Endodermal cell (in vitro differentiated cells): Measurements from ENCODE around the gene AKAP5. TPM values are rescaled to one million over a fixed set of nuclear protein-coding genes. Genes with fewer than 3 reads are reported as not detected.

Source experiments
- DNase-seq: peaks from one replicate; pipeline ENCODE4 v3.0.0-alpha.2; 2017
- H3K27ac ChIP-seq: 2 replicates; pipeline ENCODE4 v1.5.1; 2013; ENCODE audit warnings: mild to moderate bottlenecking, low read depth, low read length, moderate library complexity
- H3K27me3 ChIP-seq: 2 replicates; pipeline ENCODE4 v1.6.1; 2013; ENCODE audit warnings: mild to moderate bottlenecking, low read length, moderate library complexity; ENCODE audit not compliant: insufficient read depth, control insufficient read depth, poor library complexity, severe bottlenecking
- H3K36me3 ChIP-seq: 2 replicates; pipeline ENCODE4 v1.7.0; 2013; ENCODE audit warnings: mild to moderate bottlenecking, low read length, moderate library complexity; ENCODE audit not compliant: control insufficient read depth, insufficient read depth
- H3K4me1 ChIP-seq: one replicate; pipeline ENCODE4 v1.7.0; 2013; ENCODE audit warnings: low read length; ENCODE audit not compliant: control insufficient read depth, insufficient read depth
- H3K4me3 ChIP-seq: 2 replicates; pipeline ENCODE4 v1.5.1; 2013; ENCODE audit warnings: mild to moderate bottlenecking, low read length, moderate library complexity
- H3K9ac ChIP-seq: 2 replicates; pipeline ENCODE4 v1.6.1; 2013; ENCODE audit warnings: mild to moderate bottlenecking, low read length, moderate library complexity; ENCODE audit not compliant: poor library complexity, severe bottlenecking; ENCODE audit errors: extremely low read depth
- H3K9me3 ChIP-seq: 2 replicates; pipeline ENCODE4 v1.6.1; 2013; ENCODE audit warnings: mild to moderate bottlenecking, low read length, moderate library complexity; ENCODE audit not compliant: control insufficient read depth
- H3K27ac Mint-ChIP-seq: 2 replicates; pipeline ENCODE4 v1.8.0; 2020; ENCODE audit warnings: mixed read lengths
- H3K27me3 Mint-ChIP-seq: 2 replicates; pipeline ENCODE4 v1.8.0; 2021; ENCODE audit warnings: mild to moderate bottlenecking, mixed read lengths; ENCODE audit not compliant: insufficient read depth
- H3K36me3 Mint-ChIP-seq: 2 replicates; pipeline ENCODE4 v1.8.0; 2020; ENCODE audit warnings: low read depth, mixed read lengths
- H3K4me1 Mint-ChIP-seq: 2 replicates; pipeline ENCODE4 v1.8.0; 2020; ENCODE audit warnings: mixed read lengths
- H3K4me3 Mint-ChIP-seq: 2 replicates; pipeline ENCODE4 v1.8.0; 2020; ENCODE audit warnings: mild to moderate bottlenecking, moderate library complexity, mixed read lengths
- H3K9me3 Mint-ChIP-seq: 2 replicates; pipeline ENCODE4 v1.8.0; 2020; ENCODE audit warnings: mild to moderate bottlenecking, mixed read lengths
- CTCF ChIP-seq: fragments of 200-600 bp; sonication (generic); conservative IDR thresholded peaks from 2 replicates; pipeline ENCODE4 v1.5.0; 2021; ENCODE audit warnings: antibody characterized with exemption, mild to moderate bottlenecking
- WGBS, 2 experiments: methylation state at CpG; one replicate each; pipeline versions ENCODE4 v1.1.5 to v1.1.7; 2013; ENCODE audit warnings: missing lambda C conversion rate in 2 of 2, mixed read lengths in 1 of 2; ENCODE audit not compliant: insufficient coverage in 1 of 2, insufficient read length in 1 of 2; 5-methylcytosine and 5-hydroxymethylcytosine counted together
- long read RNA-seq, 4 experiments: library from polyadenylated mRNA in 2 of 4; library from RNA in 1 of 4; library from capped mRNA in 1 of 4; stranded (forward) in 3 of 4; unstranded in 1 of 4; transcript quantifications; one replicate each; pipeline ENCODE4 v2.0.0, GENCODE V29; 2020 to 2021; ENCODE audit warnings: inconsistent platforms in 1 of 4
- polyA plus RNA-seq, 2 experiments: library from polyadenylated mRNA; stranded (reverse); fragments of 50-300 nt; gene quantifications; one replicate each; pipeline ENCODE4 v1.2.3, GENCODE V29; 2013
- total RNA-seq, 2 donors: library from RNA; stranded (reverse); fragmentation: NEBNext Ultra II Directional in 1 of 2; extraction: Animal tissue kit (Norgen Biotek cat#: 25700) in 1 of 2; gene quantifications; 2 replicates in 1 of 2; 3 replicates in 1 of 2; pipeline ENCODE4 v1.2.1, GENCODE V29; 2021

AKAP5 gene
- 1 to 10 TPM; 1.3 to 2.0 TPM for total RNA-seq
- 0.78 TPM for polyA plus RNA-seq (2013, experiment 1 of 2)
- polyA plus RNA-seq (2013, experiment 2 of 2): 0.95 TPM
- long read RNA-seq, experiment 1, partial matches to known transcripts: 0 of 1 reads
- long read RNA-seq, experiment 1, other reads (novel, unspliced or antisense): 1 of 1 reads
- long read RNA-seq, experiment 2: 0 reads
- long read RNA-seq, experiment 3, full-length matches to known transcripts: 2 of 2 reads
- long read RNA-seq, experiment 3, partial matches to known transcripts: 0 of 2 reads
- long read RNA-seq, experiment 3, other reads (novel, unspliced or antisense): 0 of 2 reads
- long read RNA-seq, experiment 4: 0 reads

- H3K27ac ChIP-seq: no peak within 1 kb of the TSS
- 0% methylated on average over 26 to 74 of the region's 74 CpGs for WGBS, 2 experiments
- peak within 1 kb of the TSS; percentile 82 for H3K4me3 ChIP-seq
- DNase-seq: peak; percentile 95
- no peaks in the 10 kb centered on the region for H3K9me3 ChIP-seq
- H3K27me3 ChIP-seq: peaks cover 19% of the 10 kb centered on the region
- Mint-ChIP-seq H3K9me3 (no peaks in the 10 kb centered on the region), H3K27ac (peak within 1 kb of the TSS; percentile 64), H3K36me3 (peaks cover 6% of the 10 kb centered on the region), H3K4me1 (peaks cover 7% of the 10 kb centered on the region), H3K4me3 (peak within 1 kb of the TSS; percentile 76), H3K27me3 (peaks cover 10% of the 10 kb centered on the region)
- peak within 1 kb of the TSS; percentile 45 for H3K9ac ChIP-seq
- no peaks in the 10 kb centered on the region for H3K4me1 ChIP-seq
- no peak for TF ChIP-seq CTCF
- no peaks in the 10 kb centered on the region for H3K36me3 ChIP-seq
These were observed at the start of gene AKAP5 for GRCh38 chr14:64465191-64465822. TSS of gene AKAP5 (plus strand) at chr14:64465499. CDS start at chr14:64468395, 2,896 bp downstream.

GRCh38 chr14:64416348-64416932 is 48.9 kb upstream of the AKAP5 start:
- Histone ChIP-seq H3K9me3 (no peaks in the 10 kb centered on the region), H3K4me1 (no peaks in the 10 kb centered on the region), H3K27ac (no peak overlapping the region), H3K27me3 (no peaks in the 10 kb centered on the region), H3K9ac (no peak overlapping the region), H3K36me3 (peaks cover 57% of the 10 kb centered on the region), H3K4me3 (no peak overlapping the region)
- no peak for TF ChIP-seq CTCF
- no peak overlapping the region for H3K4me3 Mint-ChIP-seq
- WGBS, 2 experiments: 81 to 100% methylated on average over 1 to 3 of the region's 3 CpGs
- H3K27me3 Mint-ChIP-seq: no peaks in the 10 kb centered on the region
- no peak overlapping the region for H3K27ac Mint-ChIP-seq
- no peak for DNase-seq
- H3K4me1 Mint-ChIP-seq: no peaks in the 10 kb centered on the region
- H3K36me3 Mint-ChIP-seq: peaks cover 75% of the 10 kb centered on the region
- H3K9me3 Mint-ChIP-seq: no peaks in the 10 kb centered on the region

GRCh38 chr14:64417055-64417770 is 48.1 kb upstream of the AKAP5 start:
- Mint-ChIP-seq H3K27me3 (no peaks in the 10 kb centered on the region), H3K4me1 (no peaks in the 10 kb centered on the region), H3K9me3 (no peaks in the 10 kb centered on the region), H3K36me3 (peaks cover 74% of the 10 kb centered on the region), H3K27ac (no peak overlapping the region), H3K4me3 (no peak overlapping the region)
- DNase-seq: no peak
- no peak overlapping the region for H3K4me3 ChIP-seq
- H3K27me3 ChIP-seq: no peaks in the 10 kb centered on the region
- H3K9ac ChIP-seq: no peak overlapping the region
- H3K27ac ChIP-seq: no peak overlapping the region
- 94 to 100% methylated on average over 2 to 5 of the region's 5 CpGs for WGBS, 2 experiments
- H3K9me3 ChIP-seq: no peaks in the 10 kb centered on the region
- H3K36me3 ChIP-seq: peaks cover 59% of the 10 kb centered on the region
- no peaks in the 10 kb centered on the region for H3K4me1 ChIP-seq
- no peak for TF ChIP-seq CTCF
